ES-I3 (cell line): ENCODE results near the gene SAMD9L.
"Not testable (repeated sequence)": the region's sequence is repeated elsewhere in the genome, so short reads cannot be mapped to it uniquely, and the experiment has no call there.

Experiments used
- H3K36me3 ChIP-seq: 2 replicates; pipeline ENCODE4 v1.6.1; 2013; ENCODE audit warnings: mild to moderate bottlenecking, low read length, control low read depth, moderate library complexity; ENCODE audit not compliant: insufficient read depth
- H3K4me1 ChIP-seq: 2 replicates; pipeline ENCODE4 v1.6.1; 2013; ENCODE audit warnings: mild to moderate bottlenecking, control low read depth, low read length; ENCODE audit not compliant: insufficient read depth
- H3K9ac ChIP-seq: 2 replicates; pipeline ENCODE4 v1.6.1; 2013; ENCODE audit warnings: low read depth, mild to moderate bottlenecking, low read length, moderate library complexity
- H3K9me3 ChIP-seq: 2 replicates; pipeline ENCODE4 v1.6.1; 2013; ENCODE audit warnings: mild to moderate bottlenecking, low read length, moderate library complexity; ENCODE audit not compliant: control insufficient read depth, insufficient read depth

Gene SAMD9L

DNA sequence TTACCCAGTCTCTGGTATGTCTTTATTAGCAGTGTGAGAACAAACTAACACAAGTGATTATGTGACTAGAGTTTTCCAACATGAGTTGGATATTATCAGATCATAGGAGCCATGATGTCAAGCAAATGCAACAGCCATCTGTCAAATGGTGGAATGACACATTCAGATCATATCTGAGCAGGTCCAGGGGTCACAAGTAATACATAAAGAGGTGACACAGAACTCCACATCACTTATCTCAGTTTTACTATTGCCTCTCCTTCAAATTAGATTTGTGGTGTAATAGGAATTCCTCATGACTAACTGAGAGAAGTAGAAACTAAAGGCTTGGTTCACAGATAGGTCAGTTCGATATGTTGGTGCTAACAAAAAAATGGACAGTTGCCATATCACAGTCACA is 12.2 kb upstream of the SAMD9L start:
- H3K4me1 ChIP-seq = no peaks in the 10 kb centered on the region
- no peak overlapping the region for H3K9ac ChIP-seq

DNA sequence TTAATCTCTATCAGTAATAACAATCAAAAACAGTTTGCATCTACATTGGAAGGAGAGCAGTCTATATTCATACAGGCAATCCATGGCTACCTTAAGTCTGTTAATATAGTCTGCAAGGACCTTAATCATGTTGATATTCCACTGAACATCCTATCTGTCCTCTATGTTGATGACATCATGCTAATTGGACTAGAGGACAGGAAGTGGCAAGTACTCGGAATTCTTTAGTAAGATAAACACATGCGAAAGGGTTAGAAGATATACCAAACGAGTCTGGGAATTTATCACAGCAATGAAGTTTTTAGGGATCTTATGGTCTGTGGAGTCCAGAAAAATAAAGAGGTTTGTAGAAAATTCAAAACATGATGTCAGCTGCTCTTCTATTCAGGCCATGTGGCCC is 11.3 kb upstream of the SAMD9L start:
- no peak overlapping the region for H3K9ac ChIP-seq
- H3K9me3 ChIP-seq = no peaks in the 10 kb centered on the region
- no peaks in the 10 kb centered on the region for H3K4me1 ChIP-seq
- no peaks in the 10 kb centered on the region for H3K36me3 ChIP-seq

More for the DNA sequence above, 12.2 kb upstream of the SAMD9L start:
- H3K36me3 ChIP-seq = no peaks in the 10 kb centered on the region
- H3K9me3 ChIP-seq = no peaks in the 10 kb centered on the region

- Histone ChIP-seq H3K4me1 (no peaks in the 10 kb centered on the region), H3K9ac (no peak overlapping the region), H3K36me3 (no peaks in the 10 kb centered on the region), H3K9me3 (no peaks in the 10 kb centered on the region)
These were observed 8.7 kb upstream of the SAMD9L start for GRCh38 chr7:93156884-93157283.

GRCh38 chr7:93150200-93150835 is 2.1 kb upstream of the SAMD9L start:
- Histone ChIP-seq H3K4me1 (0 out of 2 replicates have a peak, but pooled peaks cover 4% of the 10 kb centered on the region), H3K9me3 (no peaks in the 10 kb centered on the region), H3K9ac (no peak overlapping the region), H3K36me3 (no peaks in the 10 kb centered on the region)

GRCh38 chr7:93148727-93149126 is 542 bp upstream of the SAMD9L start:
- Histone ChIP-seq H3K9me3 (no peaks in the 10 kb centered on the region), H3K36me3 (no peaks in the 10 kb centered on the region), H3K4me1 (0 out of 2 replicates have a peak, but pooled peaks cover 4% of the 10 kb centered on the region), H3K9ac (no peak overlapping the region)

- no peaks in the 10 kb centered on the region for H3K36me3 ChIP-seq
- 0 out of 2 replicates have a peak, but pooled peaks cover 4% of the 10 kb centered on the region for H3K4me1 ChIP-seq
- H3K9ac ChIP-seq = no peak overlapping the region
- no peaks in the 10 kb centered on the region for H3K9me3 ChIP-seq
These were observed 822 bp downstream of the SAMD9L start for GRCh38 chr7:93147363-93147762.

GRCh38 chr7:93146472-93147141 is 1.6 kb downstream of the SAMD9L start:
- Histone ChIP-seq H3K9ac (no peak overlapping the region), H3K9me3 (no peaks in the 10 kb centered on the region), H3K4me1 (0 out of 2 replicates have a peak, but pooled peaks cover 4% of the 10 kb centered on the region), H3K36me3 (no peaks in the 10 kb centered on the region)

DNA sequence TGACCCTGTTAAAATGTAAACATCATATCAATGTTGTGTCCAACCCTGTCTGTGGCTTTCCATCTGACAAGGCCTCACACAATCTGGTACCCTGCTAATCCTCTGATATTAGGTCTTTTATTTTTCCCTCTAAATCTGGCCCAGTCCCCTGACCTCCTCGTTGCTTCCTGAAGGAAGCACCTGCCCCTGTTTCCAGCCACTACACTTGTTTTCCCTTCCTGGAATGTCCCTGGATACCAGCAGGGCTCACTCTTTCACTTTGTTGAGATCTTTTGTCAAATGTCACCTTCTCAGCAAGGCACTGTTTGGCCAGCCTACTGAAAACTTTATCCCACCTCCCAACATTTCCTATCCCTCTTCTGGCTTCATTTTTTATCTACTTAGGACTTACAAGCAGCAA is 2.1 kb downstream of the SAMD9L start:
- Histone ChIP-seq H3K9ac (no peak overlapping the region), H3K9me3 (no peaks in the 10 kb centered on the region), H3K4me1 (0 out of 2 replicates have a peak, but pooled peaks cover 4% of the 10 kb centered on the region), H3K36me3 (no peaks in the 10 kb centered on the region)

GRCh38 chr7:93145354-93145753 is 2.8 kb downstream of the SAMD9L start:
- no peaks in the 10 kb centered on the region for H3K36me3 ChIP-seq
- no peaks in the 10 kb centered on the region for H3K9me3 ChIP-seq
- H3K9ac ChIP-seq = no peak overlapping the region
- H3K4me1 ChIP-seq = 0 out of 2 replicates have a peak, but pooled peaks cover 4% of the 10 kb centered on the region

DNA sequence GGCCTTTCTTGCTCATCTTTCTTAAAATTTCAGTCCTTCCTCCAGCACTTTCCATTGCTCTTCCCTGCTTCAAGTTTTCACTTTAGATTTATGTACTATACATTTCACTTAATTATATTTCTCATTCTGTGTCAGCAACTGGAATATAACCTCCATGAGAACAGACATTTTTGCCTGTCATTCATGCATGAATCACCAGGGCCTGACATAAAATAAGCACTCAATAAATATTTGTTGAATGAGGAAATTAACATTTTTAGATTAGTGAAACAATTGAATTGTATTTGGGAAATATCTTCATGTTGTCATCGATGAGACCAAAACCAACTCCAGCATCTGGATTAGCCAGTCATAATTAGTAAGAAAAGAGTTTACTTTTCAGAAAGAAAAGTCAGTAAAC is 6.1 kb downstream of the SAMD9L start:
- Histone ChIP-seq H3K9ac (no peak overlapping the region), H3K4me1 (0 out of 2 replicates have a peak, but pooled peaks cover 1% of the 10 kb centered on the region), H3K36me3 (no peaks in the 10 kb centered on the region)

GRCh38 chr7:93140582-93141191 is 7.5 kb downstream of the SAMD9L start:
- H3K36me3 ChIP-seq = no peaks in the 10 kb centered on the region
- H3K9me3 ChIP-seq = no peaks in the 10 kb centered on the region
- H3K9ac ChIP-seq = no peak overlapping the region
- H3K4me1 ChIP-seq = no peaks in the 10 kb centered on the region

More for the DNA sequence above, 6.1 kb downstream of the SAMD9L start:
- no peaks in the 10 kb centered on the region for H3K9me3 ChIP-seq

- no peaks in the 10 kb centered on the region for H3K36me3 ChIP-seq
- no peaks in the 10 kb centered on the region for H3K4me1 ChIP-seq
- H3K9me3 ChIP-seq = no peaks in the 10 kb centered on the region
- H3K9ac ChIP-seq = no peak overlapping the region
These were observed 9.6 kb downstream of the SAMD9L start for GRCh38 chr7:93138576-93138975.

DNA sequence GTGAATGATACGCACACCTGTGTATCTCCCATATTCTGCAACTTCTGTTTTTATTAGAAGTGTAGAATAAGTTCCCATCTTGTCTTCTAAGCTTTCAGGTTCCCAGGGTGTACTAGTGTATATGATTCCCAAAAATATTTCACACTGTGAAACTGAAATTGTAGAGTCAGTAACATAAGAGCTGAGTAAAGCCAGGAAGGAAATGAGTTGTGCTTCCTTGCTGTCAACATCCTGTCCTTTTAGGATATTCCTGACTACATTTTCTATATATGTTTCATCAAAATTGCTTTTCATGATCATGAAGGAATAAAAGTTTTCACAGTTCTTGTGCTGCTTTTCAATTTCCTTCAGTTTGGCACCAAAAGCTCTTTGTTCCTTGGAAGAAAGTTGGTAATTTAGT is 15.2 kb downstream of the SAMD9L start:
- Histone ChIP-seq H3K9ac (no peak overlapping the region), H3K9me3 (no peaks in the 10 kb centered on the region), H3K36me3 (no peaks in the 10 kb centered on the region), H3K4me1 (no peaks in the 10 kb centered on the region)

- H3K9ac ChIP-seq = no peak overlapping the region
- no peaks in the 10 kb centered on the region for H3K36me3 ChIP-seq
- peaks cover 2% of the 10 kb centered on the region for H3K9me3 ChIP-seq
- no peaks in the 10 kb centered on the region for H3K4me1 ChIP-seq
These were observed 16.0 kb downstream of the SAMD9L start for GRCh38 chr7:93132216-93132615.

DNA sequence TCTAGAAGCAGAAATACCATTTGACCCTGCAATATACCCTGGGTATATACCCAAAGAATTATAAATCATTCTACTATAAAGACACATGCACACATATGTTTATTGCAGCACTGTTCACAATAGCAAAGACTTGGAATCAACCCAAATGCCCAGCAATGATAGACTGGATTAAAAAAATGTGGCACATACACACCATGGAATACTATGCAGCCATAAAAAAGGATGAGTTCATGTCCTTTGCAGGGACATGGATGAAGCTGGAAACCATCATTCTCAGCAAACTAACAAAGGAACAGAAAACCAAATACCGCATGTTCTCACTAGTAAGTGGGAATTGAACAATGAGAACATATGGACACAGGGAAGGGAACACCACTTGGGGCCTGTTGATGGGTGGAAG is 21.2 kb downstream of the SAMD9L start:
- not testable (repeated sequence) for H3K9me3 ChIP-seq, H3K4me1 ChIP-seq, H3K36me3 ChIP-seq, H3K9ac ChIP-seq
